ENCODE data around the gene PPCDC.
"Not testable (repeated sequence)": the region's sequence is repeated elsewhere in the genome, so short reads cannot be mapped to it uniquely, and the experiment has no call there.

The PPCDC gene

GRCh38 chr15:75068748-75069147 lies 45.4 kb downstream of the PPCDC start:
- DNase-seq (ENCODE audit: low spot score) = no peak

- peak; percentile 60 for DNase-seq (ENCODE audit: low spot score)
These were observed 46.0 kb downstream of the PPCDC start for GRCh38 chr15:75069301-75069925.

GRCh38 chr15:75070674-75071073 lies 47.3 kb downstream of the PPCDC start:
- no peak for DNase-seq (ENCODE audit: low spot score)

GRCh38 chr15:75073197-75073596 lies 49.8 kb downstream of the PPCDC start:
- no peak for DNase-seq (ENCODE audit: low spot score)

GRCh38 chr15:75076277-75076676 lies 52.9 kb downstream of the PPCDC start:
- no peak for DNase-seq (ENCODE audit: low spot score)

GRCh38 chr15:75077551-75077961 lies 54.2 kb downstream of the PPCDC start:
- not testable (repeated sequence) for DNase-seq (ENCODE audit: low spot score)

GRCh38 chr15:75081150-75081549 lies 57.8 kb downstream of the PPCDC start:
- no peak for DNase-seq (ENCODE audit: low spot score)

GRCh38 chr15:75082689-75083088 lies 59.3 kb downstream of the PPCDC start:
- no peak for DNase-seq (ENCODE audit: low spot score)

GRCh38 chr15:75085708-75086107 lies 62.3 kb downstream of the PPCDC start:
- DNase-seq (ENCODE audit: low spot score) = not testable (repeated sequence)

GRCh38 chr15:75089456-75090387 lies 66.3 kb downstream of the PPCDC start:
- no peak for DNase-seq (ENCODE audit: low spot score)

- DNase-seq (ENCODE audit: low spot score) = no peak
These were observed 67.0 kb downstream of the PPCDC start for GRCh38 chr15:75090388-75090734.

GRCh38 chr15:75091814-75092213 lies 68.4 kb downstream of the PPCDC start:
- no peak for DNase-seq (ENCODE audit: low spot score)

GRCh38 chr15:75094961-75095478 lies 71.6 kb downstream of the PPCDC start:
- DNase-seq (ENCODE audit: low spot score) = not testable (repeated sequence)

GRCh38 chr15:75095594-75095993 lies 72.2 kb downstream of the PPCDC start:
- no peak for DNase-seq (ENCODE audit: low spot score)

- DNase-seq (ENCODE audit: low spot score) = no peak
These were observed 74.5 kb downstream of the PPCDC start for GRCh38 chr15:75097939-75098338.

- DNase-seq (ENCODE audit: low spot score) = no peak
These were observed 75.0 kb downstream of the PPCDC start for GRCh38 chr15:75098404-75098803.

Measured in left forelimb (tissue), 1 donor.